Activated T-helper 1 cell treated with anti-CD3 and anti-CD28 coated beads, Interleukin-12 subunit alpha, Interleukin-12 subunit beta, Interleukin-2, Interleukin-4 antibody, amounts not matched to agents 30 ng/mL and 10 ng/mL and 1 ng/mL, durations not matched to agents 14 hours and 24 hours and 36 hours (primary cell): Measurements from ENCODE around the gene GP5. TPM values are rescaled to one million over a fixed set of nuclear protein-coding genes. Genes with fewer than 3 reads are reported as not detected.

Source experiments
- DNase-seq: peaks from one replicate; pipeline ENCODE4 v3.0.0; 2021; ENCODE audit warnings: low spot score
- H3K27ac Mint-ChIP-seq: one replicate; pipeline ENCODE4 v1.8.0; 2021; ENCODE audit warnings: mild to moderate bottlenecking, mixed read lengths
- H3K27me3 Mint-ChIP-seq: one replicate; pipeline ENCODE4 v1.8.0; 2022; ENCODE audit warnings: mild to moderate bottlenecking, moderate library complexity, mixed read lengths; ENCODE audit not compliant: insufficient read depth
- H3K36me3 Mint-ChIP-seq: one replicate; pipeline ENCODE4 v1.8.0; 2021; ENCODE audit warnings: low read depth, mixed read lengths
- H3K4me1 Mint-ChIP-seq: one replicate; pipeline ENCODE4 v1.8.0; 2021; ENCODE audit warnings: low read depth, mixed read lengths
- H3K4me3 Mint-ChIP-seq: one replicate; pipeline ENCODE4 v1.8.0; 2021; ENCODE audit warnings: mild to moderate bottlenecking, moderate library complexity, mixed read lengths
- H3K9me3 Mint-ChIP-seq: one replicate; pipeline ENCODE4 v1.8.0; 2021; ENCODE audit warnings: mixed read lengths
- intact Hi-C: fragments of 100-400 bp; cut with micrococcal nuclease; formaldehyde crosslinking; loops from one replicate; pipeline ENCODE4 v1.15.1; 2024
- total RNA-seq: library from RNA; stranded (reverse); gene quantifications from 2 replicates; pipeline ENCODE4 v1.2.3, GENCODE V29; 2022

The GP5 gene
- total RNA-seq: 0.27 and 0.31 TPM in 2 replicates

- H3K36me3 Mint-ChIP-seq: peaks cover 10% of the 10 kb centered on the region
- H3K4me3 Mint-ChIP-seq: peak within 1 kb of the TSS; percentile 81
- H3K27ac Mint-ChIP-seq: peak within 1 kb of the TSS; percentile 52
These were observed at the start of gene GP5 for GRCh38 chr3:194399166-194399565. TSS of gene GP5 (minus strand) at chr3:194399266. CDS start at chr3:194398282, 984 bp downstream.

DNA sequence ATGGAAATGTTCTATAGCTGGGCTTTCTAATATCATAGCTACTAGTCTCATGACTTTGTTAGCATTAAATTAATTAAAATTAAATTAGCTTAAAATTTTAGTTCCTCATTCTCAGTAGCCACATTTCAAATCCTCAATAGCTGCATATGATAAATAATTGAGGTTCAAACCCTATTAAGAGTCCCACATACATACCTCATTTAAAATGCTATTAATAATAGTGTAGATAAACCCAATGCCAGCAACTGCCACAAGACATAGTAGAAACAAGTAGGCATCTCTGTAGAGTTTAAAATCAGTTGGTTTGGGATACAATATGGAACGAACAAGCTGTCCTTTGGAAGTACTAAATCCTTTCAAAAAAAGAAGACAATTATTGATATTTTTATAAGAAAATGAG, 48.6 kb upstream of the GP5 start:
- Mint-ChIP-seq H3K27me3 (no peaks in the 10 kb centered on the region), H3K36me3 (peaks cover 60% of the 10 kb centered on the region), H3K27ac (no peak overlapping the region), H3K4me1 (peaks cover 9% of the 10 kb centered on the region), H3K4me3 (no peak overlapping the region), H3K9me3 (no peaks in the 10 kb centered on the region)
- no peak for DNase-seq
- intact Hi-C loops: no loop called here

More at GRCh38 chr3:194399166-194399565, at the start of gene GP5:
- no peak for DNase-seq
- intact Hi-C loops: no loop called here
- Mint-ChIP-seq H3K27me3 (peaks cover 2% of the 10 kb centered on the region), H3K4me1 (peaks cover 57% of the 10 kb centered on the region), H3K9me3 (no peaks in the 10 kb centered on the region)

GRCh38 chr3:194447161-194447560, 48.1 kb upstream of the GP5 start:
- no peak for DNase-seq

GRCh38 chr3:194446754-194447153, 47.7 kb upstream of the GP5 start:
- peaks cover 9% of the 10 kb centered on the region for H3K4me1 Mint-ChIP-seq
- DNase-seq: no peak
- intact Hi-C loops: no loop called here
- no peaks in the 10 kb centered on the region for H3K9me3 Mint-ChIP-seq
- no peaks in the 10 kb centered on the region for H3K27me3 Mint-ChIP-seq
- no peak overlapping the region for H3K27ac Mint-ChIP-seq
- H3K4me3 Mint-ChIP-seq: no peak overlapping the region
- H3K36me3 Mint-ChIP-seq: peaks cover 61% of the 10 kb centered on the region

More at GRCh38 chr3:194447161-194447560, 48.1 kb upstream of the GP5 start:
- intact Hi-C loops: no loop called here
- Mint-ChIP-seq H3K4me3 (no peak overlapping the region), H3K27ac (no peak overlapping the region), H3K9me3 (no peaks in the 10 kb centered on the region), H3K36me3 (peaks cover 60% of the 10 kb centered on the region), H3K4me1 (peaks cover 9% of the 10 kb centered on the region), H3K27me3 (no peaks in the 10 kb centered on the region)

DNA sequence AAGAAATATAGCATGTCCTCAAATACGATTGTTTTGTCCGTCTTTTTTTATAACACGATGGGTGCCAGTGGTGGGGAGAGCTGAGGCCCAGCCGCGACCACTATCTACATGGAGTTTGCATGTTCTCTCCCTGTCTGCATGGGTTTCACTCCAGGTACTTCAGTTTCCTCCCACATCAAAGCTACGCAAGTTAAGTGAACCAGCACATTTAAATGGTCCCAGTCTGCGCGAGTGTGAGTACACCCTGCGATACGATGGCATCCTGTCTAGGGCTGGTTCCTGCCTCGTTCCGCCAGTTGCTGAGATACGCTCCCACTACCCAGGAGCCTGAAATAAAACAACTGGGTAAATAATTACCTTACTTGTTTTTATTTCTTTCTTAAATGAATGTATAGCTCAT, 47.1 kb upstream of the GP5 start:
- H3K9me3 Mint-ChIP-seq: no peaks in the 10 kb centered on the region

GRCh38 chr3:194443901-194444300, 44.8 kb upstream of the GP5 start:
- Mint-ChIP-seq H3K4me1 (peaks cover 16% of the 10 kb centered on the region), H3K9me3 (no peaks in the 10 kb centered on the region), H3K27me3 (no peaks in the 10 kb centered on the region), H3K27ac (no peak overlapping the region), H3K36me3 (peaks cover 59% of the 10 kb centered on the region), H3K4me3 (no peak overlapping the region)
- no peak for DNase-seq
- intact Hi-C loops: no loop called here

More for the DNA sequence above, 47.1 kb upstream of the GP5 start:
- Mint-ChIP-seq H3K27ac (no peak overlapping the region), H3K36me3 (peaks cover 56% of the 10 kb centered on the region), H3K4me1 (peaks cover 9% of the 10 kb centered on the region), H3K4me3 (no peak overlapping the region), H3K27me3 (no peaks in the 10 kb centered on the region)
- intact Hi-C loops: no loop called here
- DNase-seq: no peak

- H3K4me1 Mint-ChIP-seq: peaks cover 21% of the 10 kb centered on the region
- no peak overlapping the region for H3K27ac Mint-ChIP-seq
- no peaks in the 10 kb centered on the region for H3K27me3 Mint-ChIP-seq
- intact Hi-C loops: no loop called here
- H3K4me3 Mint-ChIP-seq: no peak overlapping the region
- H3K36me3 Mint-ChIP-seq: peaks cover 69% of the 10 kb centered on the region
- H3K9me3 Mint-ChIP-seq: no peaks in the 10 kb centered on the region
- DNase-seq: no peak
These were observed 41.7 kb upstream of the GP5 start for GRCh38 chr3:194440756-194441155.

GRCh38 chr3:194439881-194440550, 41.0 kb upstream of the GP5 start:
- no peak for DNase-seq
- Mint-ChIP-seq H3K4me3 (no peak overlapping the region), H3K27ac (no peak overlapping the region), H3K36me3 (peaks cover 70% of the 10 kb centered on the region), H3K4me1 (peaks cover 21% of the 10 kb centered on the region), H3K27me3 (no peaks in the 10 kb centered on the region), H3K9me3 (no peaks in the 10 kb centered on the region)
- intact Hi-C loops: no loop called here

GRCh38 chr3:194434503-194434902, 35.4 kb upstream of the GP5 start:
- Mint-ChIP-seq H3K9me3 (no peaks in the 10 kb centered on the region), H3K36me3 (peaks cover 51% of the 10 kb centered on the region), H3K4me1 (peaks cover 12% of the 10 kb centered on the region), H3K27me3 (no peaks in the 10 kb centered on the region), H3K27ac (no peak overlapping the region), H3K4me3 (no peak overlapping the region)
- intact Hi-C loops: no loop called here
- no peak for DNase-seq

GRCh38 chr3:194431554-194431953, 32.5 kb upstream of the GP5 start:
- no peak overlapping the region for H3K27ac Mint-ChIP-seq
- no peaks in the 10 kb centered on the region for H3K27me3 Mint-ChIP-seq
- intact Hi-C loops: no loop called here
- H3K4me3 Mint-ChIP-seq: no peak overlapping the region
- no peaks in the 10 kb centered on the region for H3K4me1 Mint-ChIP-seq
- H3K9me3 Mint-ChIP-seq: no peaks in the 10 kb centered on the region
- H3K36me3 Mint-ChIP-seq: peaks cover 47% of the 10 kb centered on the region
- DNase-seq: no peak

DNA sequence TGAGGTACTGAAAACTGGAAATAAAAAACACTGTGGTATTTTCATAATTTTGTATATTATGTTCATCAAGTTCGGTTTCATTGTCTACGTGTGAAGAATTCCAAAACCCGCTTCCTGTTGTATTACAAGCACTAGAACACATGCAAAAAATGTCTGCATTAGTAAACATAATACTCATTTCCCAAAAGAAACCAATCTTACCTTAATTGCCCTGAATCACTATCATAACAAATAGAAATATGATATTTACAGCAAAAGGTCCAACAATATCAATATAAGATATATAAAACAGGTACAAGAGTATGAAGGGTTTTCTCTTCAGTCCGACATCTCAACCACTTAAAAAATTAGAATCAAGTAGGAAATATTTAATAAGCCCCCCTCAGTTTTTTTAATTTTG, 26.3 kb upstream of the GP5 start:
- no peak for DNase-seq
- intact Hi-C loops: no loop called here
- Mint-ChIP-seq H3K36me3 (peaks cover 35% of the 10 kb centered on the region), H3K4me1 (no peaks in the 10 kb centered on the region), H3K4me3 (no peak overlapping the region), H3K9me3 (no peaks in the 10 kb centered on the region), H3K27ac (no peak overlapping the region), H3K27me3 (no peaks in the 10 kb centered on the region)

DNA sequence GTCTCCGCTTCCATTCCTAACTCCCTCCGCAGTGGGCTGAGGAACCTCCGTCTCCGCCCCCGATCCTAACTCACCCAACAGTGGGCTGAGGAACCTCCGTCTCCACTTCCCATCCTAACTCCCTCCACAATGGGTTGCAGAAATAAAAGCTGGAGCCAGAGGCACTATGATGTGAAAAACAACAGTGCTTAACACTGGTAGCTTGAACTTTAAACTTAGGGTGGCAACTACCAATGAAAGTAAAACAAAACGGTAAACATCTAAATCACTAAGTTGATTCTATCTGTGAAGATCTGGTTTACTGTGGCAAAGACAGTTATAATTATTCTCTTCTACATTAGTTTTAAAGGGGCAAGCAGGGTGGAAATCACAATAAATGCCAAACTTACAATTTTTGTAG, 25.9 kb upstream of the GP5 start:
- H3K27ac Mint-ChIP-seq: no peak overlapping the region
- no peaks in the 10 kb centered on the region for H3K9me3 Mint-ChIP-seq
- intact Hi-C loops: no loop called here
- DNase-seq: no peak
- no peak overlapping the region for H3K4me3 Mint-ChIP-seq
- no peaks in the 10 kb centered on the region for H3K4me1 Mint-ChIP-seq
- no peaks in the 10 kb centered on the region for H3K27me3 Mint-ChIP-seq
- H3K36me3 Mint-ChIP-seq: peaks cover 33% of the 10 kb centered on the region

DNA sequence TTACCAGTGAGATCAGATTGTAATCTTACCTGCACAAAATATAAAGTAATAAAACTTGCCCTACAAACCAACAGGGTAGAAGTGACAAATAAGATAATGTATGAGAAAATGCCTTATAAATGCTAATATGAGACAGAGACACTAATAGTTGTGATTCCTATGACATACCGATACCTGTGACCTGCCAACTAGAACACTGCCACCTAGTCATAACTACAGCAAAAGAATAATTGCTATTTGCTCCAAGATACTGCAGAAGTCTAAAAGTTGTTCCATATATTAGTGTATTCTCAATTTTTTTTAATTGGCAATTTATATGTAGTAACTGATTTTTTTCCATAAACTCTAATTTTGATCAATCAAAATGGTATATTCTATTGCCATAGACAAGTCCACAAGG, 25.3 kb upstream of the GP5 start:
- no peak overlapping the region for H3K4me3 Mint-ChIP-seq
- H3K4me1 Mint-ChIP-seq: no peaks in the 10 kb centered on the region
- H3K9me3 Mint-ChIP-seq: no peaks in the 10 kb centered on the region
- no peak for DNase-seq
- intact Hi-C loops: no loop called here
- H3K27ac Mint-ChIP-seq: no peak overlapping the region
- H3K27me3 Mint-ChIP-seq: no peaks in the 10 kb centered on the region
- peaks cover 30% of the 10 kb centered on the region for H3K36me3 Mint-ChIP-seq

DNA sequence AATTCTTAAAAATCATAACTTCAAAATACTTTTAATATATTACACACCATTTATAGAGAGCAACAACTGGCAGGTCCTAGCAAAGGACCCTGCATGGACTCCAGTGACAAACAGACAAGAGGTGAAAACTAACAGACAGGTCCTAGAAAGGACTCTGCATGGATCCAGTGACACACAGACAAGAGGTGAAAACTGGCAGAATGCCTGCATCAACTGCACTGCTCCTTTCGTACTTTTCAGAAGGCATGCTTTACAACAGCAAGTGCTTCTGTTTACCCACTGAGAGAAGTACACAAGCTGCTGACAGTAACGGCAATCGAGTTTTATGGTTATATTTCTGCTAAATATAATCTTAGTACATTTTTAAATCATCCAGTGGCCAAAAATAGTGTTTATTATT, 24.3 kb upstream of the GP5 start:
- no peak for DNase-seq
- H3K36me3 Mint-ChIP-seq: peaks cover 30% of the 10 kb centered on the region

More for the DNA sequence above, 24.3 kb upstream of the GP5 start:
- Mint-ChIP-seq H3K27me3 (no peaks in the 10 kb centered on the region), H3K27ac (no peak overlapping the region), H3K4me1 (no peaks in the 10 kb centered on the region), H3K9me3 (no peaks in the 10 kb centered on the region), H3K4me3 (no peak overlapping the region)
- intact Hi-C loops: no loop called here
